Transverse colon (tissue), 4 donors: ENCODE measurements around the gene UBE2E1. TPM values are rescaled to one million over a fixed set of nuclear protein-coding genes. Genes with fewer than 3 reads are reported as not detected.

Source experiments
- DNase-seq: peaks from one replicate; pipeline ENCODE4 v3.0.0-alpha.2; 2019
- H3K27ac ChIP-seq, 4 donors: fragments of 200-600 bp; sonication (generic); 2 replicates each; pipeline ENCODE4 v1.5.1; 2016 to 2018; ENCODE audit warnings: inconsistent platforms in 4 of 4
- H3K27me3 ChIP-seq: fragments of 200-600 bp; sonication (generic); 2 replicates; pipeline ENCODE4 v1.5.1; 2017; ENCODE audit warnings: inconsistent platforms
- H3K36me3 ChIP-seq, 4 donors: fragments of 200-600 bp; sonication (generic); 2 replicates each; pipeline ENCODE4 v1.5.1; 2017 to 2019; ENCODE audit warnings: inconsistent platforms in 4 of 4
- H3K4me1 ChIP-seq, 4 donors: fragments of 200-600 bp; sonication (generic); 2 replicates each; pipeline ENCODE4 v1.5.1; 2017 to 2020; ENCODE audit warnings: inconsistent platforms in 4 of 4
- H3K4me3 ChIP-seq, 4 donors: fragments of 200-600 bp; sonication (generic); 1 replicate in 1 of 4; 2 replicates in 3 of 4; pipeline versions ENCODE4 v1.5.1 to v1.6.1; 2017 to 2019; ENCODE audit warnings: inconsistent platforms in 4 of 4
- H3K9me3 ChIP-seq, 2 donors: fragments of 200-600 bp; sonication (generic); 2 replicates each; pipeline ENCODE4 v1.5.1; 2017 to 2019; ENCODE audit warnings: inconsistent platforms in 2 of 2
- EP300 ChIP-seq: sonication (generic); formaldehyde crosslinking; IDR thresholded peaks from one replicate; pipeline ENCODE4 v1.6.1; 2017; ENCODE audit warnings: antibody characterized with exemption, low read depth
- POLR2A ChIP-seq: fragments of 450-650 bp; IDR thresholded peaks from one replicate; pipeline ENCODE4 v1.6.1; 2016; ENCODE audit warnings: antibody characterized with exemption, mild to moderate bottlenecking, moderate library complexity
- POLR2AphosphoS5 ChIP-seq, 3 donors: sonication (generic); formaldehyde crosslinking; IDR thresholded peaks; one replicate each; pipeline ENCODE4 v1.6.1; 2016; ENCODE audit warnings: antibody characterized with exemption in 3 of 3
- WGBS, 2 donors: methylation state at CpG; one replicate each; pipeline ENCODE4 v1.1.5; 2018; ENCODE audit warnings: low coverage in 1 of 2; 5-methylcytosine and 5-hydroxymethylcytosine counted together
- in situ Hi-C, 4 donors: fragments of 200-750 bp; cut with MboI; loops; one replicate each; pipeline versions ENCODE4 v1.15.0 to v1.15.1; 2017; ENCODE audit warnings: low sequenced_read_pairs in 3 of 4, low pct_ligation_motif_present in 1 of 4, low pct_unique_long_range_greater_than_20kb in 1 of 4
- intact Hi-C: fragments of 100-400 bp; cut with DNase I; formaldehyde crosslinking; loops from one replicate; pipeline ENCODE4 v1.15.1; 2023; ENCODE audit warnings: low total_unique reads
- total RNA-seq, 4 donors: library from RNA; depleted of rRNA; stranded (reverse); fragments of >200 nt; gene quantifications; one replicate each; pipeline ENCODE4 v1.1.0, GENCODE V29; 2016
- TF ChIP-seq, protein P1 (sequence below), 5 experiments: fragments of 200-600 bp in 3 of 5; fragments of 450-650 bp in 2 of 5; sonication (generic) in 3 of 5; IDR thresholded peaks; 1 replicate in 2 of 5; 2 replicates in 3 of 5; pipeline ENCODE4 v1.5.1; 2016 to 2017; ENCODE audit warnings: antibody characterized with exemption in 5 of 5, inconsistent platforms in 3 of 5, mild to moderate bottlenecking in 2 of 5, moderate library complexity in 1 of 5

Gene UBE2E1
- total RNA-seq, 4 donors from 2014 or later: 62.0 to 109 (median 76.9) TPM

DNA sequence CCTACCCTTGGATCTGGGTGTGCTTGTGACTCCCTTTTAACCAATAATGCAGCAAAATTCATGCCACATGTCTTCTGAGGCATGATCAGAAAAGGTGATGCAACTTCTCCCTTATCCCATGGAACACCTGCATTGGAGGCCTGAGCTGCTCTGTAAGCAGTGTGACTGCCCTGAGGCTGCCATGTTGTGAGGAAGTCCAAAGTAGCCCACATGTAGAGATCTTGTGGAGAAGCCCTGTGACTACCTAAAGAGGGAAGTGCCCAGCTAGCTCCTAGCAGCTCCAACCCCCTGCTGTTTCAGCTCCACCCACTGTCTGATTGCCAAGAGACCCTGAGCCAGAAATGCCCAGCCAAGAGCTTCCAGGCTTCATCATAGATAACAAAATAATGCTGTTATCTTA, 132.9 kb downstream of the UBE2E1 start:
- Histone ChIP-seq H3K27me3 (no peaks in the 10 kb centered on the region), H3K27ac (no peak overlapping the region), H3K4me3 (no peak overlapping the region), H3K4me1 (no peaks in the 10 kb centered on the region), H3K36me3 (no peaks in the 10 kb centered on the region), H3K9me3 (no peaks in the 10 kb centered on the region)
- in situ Hi-C loops: no loop called here
- no peak for DNase-seq
- intact Hi-C loops: no loop called here
- TF ChIP-seq POLR2AphosphoS5 (IDR thresholded peaks at IDR 0.05): no peak
- no peak for TF ChIP-seq EP300
- no peak for TF ChIP-seq POLR2A
- TF ChIP-seq, protein P1, sequence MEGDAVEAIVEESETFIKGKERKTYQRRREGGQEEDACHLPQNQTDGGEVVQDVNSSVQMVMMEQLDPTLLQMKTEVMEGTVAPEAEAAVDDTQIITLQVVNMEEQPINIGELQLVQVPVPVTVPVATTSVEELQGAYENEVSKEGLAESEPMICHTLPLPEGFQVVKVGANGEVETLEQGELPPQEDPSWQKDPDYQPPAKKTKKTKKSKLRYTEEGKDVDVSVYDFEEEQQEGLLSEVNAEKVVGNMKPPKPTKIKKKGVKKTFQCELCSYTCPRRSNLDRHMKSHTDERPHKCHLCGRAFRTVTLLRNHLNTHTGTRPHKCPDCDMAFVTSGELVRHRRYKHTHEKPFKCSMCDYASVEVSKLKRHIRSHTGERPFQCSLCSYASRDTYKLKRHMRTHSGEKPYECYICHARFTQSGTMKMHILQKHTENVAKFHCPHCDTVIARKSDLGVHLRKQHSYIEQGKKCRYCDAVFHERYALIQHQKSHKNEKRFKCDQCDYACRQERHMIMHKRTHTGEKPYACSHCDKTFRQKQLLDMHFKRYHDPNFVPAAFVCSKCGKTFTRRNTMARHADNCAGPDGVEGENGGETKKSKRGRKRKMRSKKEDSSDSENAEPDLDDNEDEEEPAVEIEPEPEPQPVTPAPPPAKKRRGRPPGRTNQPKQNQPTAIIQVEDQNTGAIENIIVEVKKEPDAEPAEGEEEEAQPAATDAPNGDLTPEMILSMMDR (IDR thresholded peaks at IDR 0.05): no peak

DNA sequence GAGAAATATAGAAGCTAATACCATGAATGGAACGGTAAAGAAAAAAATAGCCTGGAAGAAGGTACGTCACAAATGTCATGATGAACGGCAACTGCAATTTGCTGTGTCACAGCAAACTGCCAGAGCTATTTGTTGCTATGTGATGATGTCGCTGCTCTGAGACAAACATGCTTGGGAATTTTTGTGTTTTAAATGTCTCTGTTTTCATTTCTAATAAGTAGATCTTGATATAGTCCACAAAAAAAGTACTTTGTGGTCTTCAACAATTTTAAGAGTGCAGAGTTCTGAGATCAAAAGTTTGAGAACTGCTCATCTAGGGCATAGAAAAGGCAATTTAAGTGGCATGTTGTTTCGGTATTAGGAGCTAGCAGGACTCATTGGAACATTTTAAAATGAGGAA, 135.0 kb downstream of the UBE2E1 start:
- no peaks in the 10 kb centered on the region for H3K27me3 ChIP-seq
- H3K4me1 ChIP-seq: peaks cover 0 to 9% (median 6%) of the 10 kb centered on the region in 4 donors
- H3K4me3 ChIP-seq: no peak overlapping the region
- H3K27ac ChIP-seq: no peak overlapping the region
- intact Hi-C loops (no loop called here), in situ Hi-C loops (no loop called here)
- no peaks in the 10 kb centered on the region for H3K9me3 ChIP-seq
- WGBS, 2 donors: 85% methylated on average over 5 of the region's 5 CpGs
- DNase-seq: no peak
- H3K36me3 ChIP-seq: no peaks in the 10 kb centered on the region
- TF ChIP-seq, protein P1 (IDR thresholded peaks at IDR 0.05): no peak
- TF ChIP-seq EP300 (no peak), POLR2A (no peak), POLR2AphosphoS5 (IDR thresholded peaks at IDR 0.05) (no peak)

Other genes starting within 250 kb of the UBE2E1 start
- 10 to 100 TPM in 2 of 4 donors, 1 to 10 TPM in 2; 3.2 to 13.8 (median 8.9) TPM for gene NKIRAS1, start 111.0 kb downstream of the UBE2E1 start, total RNA-seq
- 1,000 to 10,000 TPM in 2 of 4 donors, 100 to 1,000 TPM in 2; 443 to 1,500 (median 1,074) TPM for gene RPL15, start 111.2 kb downstream of the UBE2E1 start, total RNA-seq
- 10 to 100 TPM; 21.9 to 34.8 (median 26.9) TPM for gene NR1D2, start 139.3 kb downstream of the UBE2E1 start, total RNA-seq